ENCODE measurements around the gene RNF26.

RNF26 gene

DNA sequence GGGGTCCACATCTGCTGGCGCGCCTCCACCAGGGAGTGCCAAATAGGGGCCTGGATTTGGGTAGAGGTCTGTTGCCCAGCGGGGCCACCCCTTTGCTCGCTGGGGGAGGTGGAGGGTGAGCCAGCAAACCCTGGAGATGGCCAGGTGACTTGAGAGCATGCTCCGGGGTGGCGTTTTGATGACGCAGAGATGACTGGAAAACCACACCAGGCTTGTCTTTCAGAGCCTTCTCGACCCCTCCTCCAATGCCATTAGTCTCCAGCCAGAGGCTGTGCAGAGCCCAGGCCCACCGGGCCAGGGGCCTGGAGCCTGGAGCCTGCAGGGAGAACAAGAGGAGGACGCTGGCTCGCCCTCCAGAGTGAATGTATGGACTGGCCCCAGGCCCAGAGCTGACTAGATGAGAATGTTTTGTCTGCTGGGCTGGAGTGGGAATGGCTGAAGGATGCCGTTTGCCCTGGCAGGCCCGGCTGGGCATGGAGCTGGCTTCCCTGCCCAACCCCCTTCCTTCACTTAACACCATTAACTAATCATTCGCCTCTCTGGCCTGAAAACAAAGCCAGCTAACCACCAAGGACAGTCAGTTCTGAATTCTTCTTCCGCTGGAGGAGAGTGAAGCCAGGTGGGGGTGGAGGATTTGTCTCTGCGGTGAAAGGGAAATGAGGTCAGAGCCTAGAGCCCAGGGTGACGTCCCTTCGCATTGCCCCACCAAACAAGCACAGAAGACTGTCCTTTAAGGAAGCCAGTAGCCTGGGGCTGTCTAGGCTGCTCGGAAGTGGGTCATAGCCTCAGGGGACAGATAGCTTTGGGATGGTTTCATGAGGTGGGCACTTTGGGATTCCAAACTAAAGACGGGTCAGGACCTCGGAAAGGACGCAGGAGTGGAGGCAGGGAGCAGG is 15.8 kb upstream of the RNF26 start:
- Histone ChIP-seq H3K4me1 (ENCODE audit: insufficient read depth, low read length) (peaks cover 36% of the 10 kb centered on the region), H3K9me3 (ENCODE audit: low read length) (no peaks in the 10 kb centered on the region), H3K27me3 (ENCODE audit: insufficient read depth, low read length) (peaks cover 26% of the 10 kb centered on the region), H2AFZ (ENCODE audit: low read depth, low read length) (no peak overlapping the region), H3K36me3 (ENCODE audit: insufficient read depth, low read length) (no peaks in the 10 kb centered on the region), H3K4me3 (ENCODE audit: low read length) (no peak overlapping the region)

DNA sequence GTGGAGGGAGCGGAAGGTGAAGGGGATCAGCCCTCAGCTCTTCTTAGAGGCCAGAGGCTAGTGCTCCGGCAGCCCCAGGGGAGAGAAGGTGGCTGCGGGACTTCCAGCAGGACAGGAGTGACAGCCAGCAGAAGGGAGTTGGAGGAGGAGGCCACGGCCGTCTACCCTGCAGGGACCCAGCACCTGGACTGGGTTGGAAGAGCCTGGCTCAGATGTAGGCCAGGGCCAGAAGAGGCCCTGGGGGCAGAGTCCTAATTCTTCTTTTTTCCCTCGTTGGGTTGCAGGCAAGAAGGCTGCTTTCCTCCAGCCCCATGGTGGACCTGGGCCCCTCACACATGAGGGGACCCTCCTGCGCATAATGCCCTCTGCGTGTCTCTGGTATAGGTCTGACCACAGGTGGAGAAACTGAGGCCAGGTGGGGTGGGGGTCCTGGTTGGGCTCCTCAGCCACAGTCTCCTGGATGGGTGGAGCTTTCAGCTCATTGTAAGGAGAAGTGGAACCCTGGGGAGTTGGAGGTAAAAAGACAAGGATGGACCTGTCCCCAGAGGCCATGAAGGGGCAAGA is 15.1 kb upstream of the RNF26 start:
- peaks cover 36% of the 10 kb centered on the region for H3K4me1 ChIP-seq (ENCODE audit: insufficient read depth, low read length)
- H2AFZ ChIP-seq (ENCODE audit: low read depth, low read length): no peak overlapping the region
- H3K9me3 ChIP-seq (ENCODE audit: low read length): no peaks in the 10 kb centered on the region
- H3K27me3 ChIP-seq (ENCODE audit: insufficient read depth, low read length): peaks cover 26% of the 10 kb centered on the region
- H3K4me3 ChIP-seq (ENCODE audit: low read length): no peak overlapping the region
- H3K36me3 ChIP-seq (ENCODE audit: insufficient read depth, low read length): no peaks in the 10 kb centered on the region

DNA sequence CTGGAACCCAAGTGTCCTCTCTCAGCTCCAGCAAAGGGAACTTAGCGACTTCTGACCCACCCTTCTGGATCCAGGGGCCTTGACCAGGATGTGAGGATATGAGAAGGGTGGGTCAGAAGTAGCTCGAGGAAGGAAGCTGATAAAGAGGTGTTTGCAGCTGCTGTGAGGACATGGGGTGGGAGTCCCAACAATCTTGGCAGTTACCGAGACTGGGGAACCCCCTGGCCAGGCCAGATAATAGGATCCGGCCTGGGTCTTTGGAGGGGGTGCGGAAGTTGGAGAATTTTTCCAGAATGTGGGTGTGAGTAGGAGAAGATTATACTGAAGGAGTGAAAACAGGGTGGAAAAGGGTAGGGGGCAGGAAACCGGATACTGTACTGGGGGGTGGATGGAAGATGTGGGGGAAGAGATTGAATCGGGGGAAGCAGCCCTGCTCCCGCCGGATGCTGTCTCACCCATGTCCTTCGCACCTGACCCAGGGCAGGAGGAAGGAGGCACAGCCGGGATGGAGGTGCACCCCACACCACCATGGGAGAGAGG is 14.6 kb upstream of the RNF26 start:
- peaks cover 24% of the 10 kb centered on the region for H3K27me3 ChIP-seq (ENCODE audit: insufficient read depth, low read length)
- H3K9me3 ChIP-seq (ENCODE audit: low read length): no peaks in the 10 kb centered on the region
- H2AFZ ChIP-seq (ENCODE audit: low read depth, low read length): no peak overlapping the region
- H3K4me1 ChIP-seq (ENCODE audit: insufficient read depth, low read length): peaks cover 36% of the 10 kb centered on the region
- no peaks in the 10 kb centered on the region for H3K36me3 ChIP-seq (ENCODE audit: insufficient read depth, low read length)
- H3K4me3 ChIP-seq (ENCODE audit: low read length): no peak overlapping the region

DNA sequence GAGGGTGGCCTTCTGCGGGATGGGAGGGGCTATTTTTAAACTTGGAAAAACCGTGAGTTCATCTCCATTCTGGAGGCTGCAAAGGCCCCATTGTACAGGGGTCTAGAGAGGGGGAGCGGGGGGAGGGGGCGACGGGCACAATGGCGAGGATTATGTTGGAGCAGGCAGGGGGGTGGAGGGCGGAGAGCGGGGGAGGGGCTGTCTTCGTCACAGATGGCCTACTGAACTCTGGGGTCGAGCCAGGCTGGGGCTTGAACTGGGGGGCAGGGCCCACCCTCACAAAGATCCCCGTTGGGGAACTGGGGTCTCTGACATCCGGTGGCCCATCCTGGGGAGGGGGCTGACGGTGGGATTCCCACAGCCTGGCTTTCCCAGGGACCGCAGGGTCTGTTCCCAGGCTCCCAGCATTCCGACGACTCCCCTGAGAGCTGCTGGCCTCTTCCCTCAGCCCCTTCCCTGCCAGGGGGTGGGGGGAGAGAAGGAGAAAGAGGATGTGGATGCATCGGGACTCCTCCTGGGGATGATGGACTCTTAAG is 14.0 kb upstream of the RNF26 start:
- Histone ChIP-seq H3K4me3 (ENCODE audit: low read length) (no peak overlapping the region), H3K4me1 (ENCODE audit: insufficient read depth, low read length) (peaks cover 34% of the 10 kb centered on the region)

DNA sequence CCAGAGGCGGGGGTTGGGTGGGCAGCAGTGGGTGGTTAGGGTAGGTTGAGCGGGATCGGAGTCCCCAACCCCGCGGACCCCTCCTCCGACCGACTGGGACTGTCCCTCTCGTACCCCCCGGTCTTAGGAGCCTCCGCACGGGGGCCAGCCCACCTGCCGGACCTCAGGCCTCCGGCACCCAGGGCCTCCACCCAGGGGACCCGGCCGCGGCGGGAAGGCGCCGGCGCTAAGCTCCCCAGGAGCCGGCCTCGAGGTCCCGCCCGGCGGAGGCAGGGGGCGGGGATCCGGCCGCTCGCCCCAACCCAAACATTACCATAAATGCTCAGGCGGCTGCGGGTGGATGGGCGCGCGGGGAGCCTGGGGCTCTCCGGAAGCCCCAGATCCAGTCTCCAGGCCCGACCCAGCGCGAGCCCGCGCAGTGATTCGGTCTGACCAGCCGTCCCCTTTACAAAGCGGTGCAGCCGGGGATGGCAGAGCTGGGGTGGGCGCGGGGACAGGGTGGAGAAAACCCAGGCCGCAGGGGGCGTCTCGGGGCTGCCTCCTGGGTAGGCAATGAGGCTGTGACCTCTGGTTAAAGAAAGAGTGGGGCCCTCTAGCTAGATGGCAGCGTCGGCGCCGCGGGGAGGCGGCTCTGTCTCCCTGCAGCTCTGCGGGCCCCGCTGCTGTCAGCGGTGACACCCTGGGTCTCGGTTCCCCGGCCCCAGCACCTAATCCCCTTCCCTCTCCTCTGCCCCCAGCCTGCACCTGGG is 13.4 kb upstream of the RNF26 start:
- Histone ChIP-seq H2AFZ (ENCODE audit: low read depth, low read length) (no peak overlapping the region), H3K4me1 (ENCODE audit: insufficient read depth, low read length) (peaks cover 28% of the 10 kb centered on the region), H3K9me3 (ENCODE audit: low read length) (no peaks in the 10 kb centered on the region), H3K4me3 (ENCODE audit: low read length) (no peak overlapping the region), H3K36me3 (ENCODE audit: insufficient read depth, low read length) (no peaks in the 10 kb centered on the region), H3K27me3 (ENCODE audit: insufficient read depth, low read length) (peaks cover 13% of the 10 kb centered on the region)

More for the DNA sequence above, 14.0 kb upstream of the RNF26 start:
- Histone ChIP-seq H2AFZ (ENCODE audit: low read depth, low read length) (no peak overlapping the region), H3K9me3 (ENCODE audit: low read length) (no peaks in the 10 kb centered on the region), H3K27me3 (ENCODE audit: insufficient read depth, low read length) (peaks cover 20% of the 10 kb centered on the region), H3K36me3 (ENCODE audit: insufficient read depth, low read length) (no peaks in the 10 kb centered on the region)

DNA sequence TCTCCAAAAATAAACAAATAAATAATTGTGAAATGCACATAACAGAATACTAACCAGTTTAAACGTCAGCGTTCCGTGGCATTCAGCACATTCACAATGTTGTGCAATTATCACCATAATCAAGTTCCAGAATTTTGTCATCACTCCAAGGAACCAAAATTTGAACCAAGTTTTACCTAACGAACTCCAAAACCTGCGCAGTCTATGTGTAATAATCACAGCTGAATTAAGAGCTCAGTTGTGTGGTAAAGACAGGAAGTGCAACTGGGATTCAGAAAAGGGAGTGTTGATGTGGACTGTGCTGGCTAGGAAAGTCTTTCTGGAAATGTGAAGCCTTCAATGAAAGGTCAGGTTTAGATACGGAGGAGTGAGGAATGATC is 12.0 kb upstream of the RNF26 start:
- H3K4me3 ChIP-seq (ENCODE audit: low read length): no peak overlapping the region

DNA sequence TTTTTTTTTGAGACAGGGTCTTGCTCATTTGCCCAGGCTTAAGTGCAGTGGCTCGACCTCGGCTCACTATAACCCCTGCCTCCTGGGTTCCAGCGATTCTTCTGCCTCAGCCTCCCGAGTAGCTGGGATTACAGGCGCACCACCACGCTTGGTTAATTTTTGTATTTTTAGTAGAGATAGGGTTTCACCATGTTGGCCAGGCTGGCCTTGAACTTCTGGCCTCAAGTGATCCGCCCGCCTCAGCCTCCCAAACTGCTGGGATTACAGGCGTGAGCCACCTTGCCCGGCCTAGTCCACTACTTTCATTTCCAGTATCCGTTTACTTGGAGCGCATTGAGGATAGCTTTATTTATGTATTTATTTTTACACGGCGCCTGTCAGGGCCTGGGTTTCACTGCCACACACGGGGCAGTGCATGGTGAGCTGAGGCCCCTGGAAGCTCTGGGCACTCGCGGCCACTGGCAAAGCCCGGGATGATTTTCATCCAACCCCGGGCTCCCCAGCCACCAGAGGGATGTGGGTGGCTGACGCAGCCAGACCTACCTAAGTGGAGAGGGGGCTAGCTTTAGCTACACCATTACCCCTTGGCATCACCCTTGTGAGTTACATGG is 11.3 kb upstream of the RNF26 start:
- H3K9me3 ChIP-seq (ENCODE audit: low read length): no peaks in the 10 kb centered on the region
- no peak overlapping the region for H2AFZ ChIP-seq (ENCODE audit: low read depth, low read length)
- H3K36me3 ChIP-seq (ENCODE audit: insufficient read depth, low read length): no peaks in the 10 kb centered on the region
- H3K4me1 ChIP-seq (ENCODE audit: insufficient read depth, low read length): peaks cover 16% of the 10 kb centered on the region
- H3K4me3 ChIP-seq (ENCODE audit: low read length): no peak overlapping the region
- H3K27me3 ChIP-seq (ENCODE audit: insufficient read depth, low read length): peaks cover 3% of the 10 kb centered on the region

More for the DNA sequence above, 12.0 kb upstream of the RNF26 start:
- no peaks in the 10 kb centered on the region for H3K9me3 ChIP-seq (ENCODE audit: low read length)
- H3K4me1 ChIP-seq (ENCODE audit: insufficient read depth, low read length): peaks cover 21% of the 10 kb centered on the region
- H2AFZ ChIP-seq (ENCODE audit: low read depth, low read length): no peak overlapping the region
- H3K27me3 ChIP-seq (ENCODE audit: insufficient read depth, low read length): peaks cover 9% of the 10 kb centered on the region
- H3K36me3 ChIP-seq (ENCODE audit: insufficient read depth, low read length): no peaks in the 10 kb centered on the region

DNA sequence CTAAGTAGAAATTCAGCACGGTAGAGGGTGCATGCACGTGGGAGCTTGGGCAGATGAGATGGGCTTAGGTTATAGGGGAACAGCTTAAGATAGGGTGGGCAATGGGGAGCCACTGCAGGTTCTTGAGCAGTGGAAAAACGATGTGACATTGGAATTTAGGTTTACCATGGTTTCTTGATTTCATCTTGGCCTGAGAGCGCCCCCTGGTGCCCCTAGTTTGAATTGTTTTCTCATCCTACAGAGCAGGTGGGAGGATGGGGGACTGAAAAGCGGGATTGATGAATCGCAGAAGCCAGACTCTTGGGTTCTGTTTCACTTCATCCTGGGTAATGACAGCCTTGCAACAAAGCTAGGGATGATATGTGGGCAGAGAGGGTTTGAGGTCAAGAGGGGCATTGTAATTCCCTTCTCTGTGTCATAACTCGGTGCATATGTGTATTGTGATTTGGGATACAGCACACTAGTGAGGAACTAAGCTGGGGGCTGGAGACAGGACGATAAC is 10.7 kb upstream of the RNF26 start:
- H3K4me1 ChIP-seq (ENCODE audit: insufficient read depth, low read length): peaks cover 12% of the 10 kb centered on the region
- no peak overlapping the region for H3K4me3 ChIP-seq (ENCODE audit: low read length)
- no peaks in the 10 kb centered on the region for H3K9me3 ChIP-seq (ENCODE audit: low read length)
- no peaks in the 10 kb centered on the region for H3K36me3 ChIP-seq (ENCODE audit: insufficient read depth, low read length)
- H3K27me3 ChIP-seq (ENCODE audit: insufficient read depth, low read length): no peaks in the 10 kb centered on the region
- H2AFZ ChIP-seq (ENCODE audit: low read depth, low read length): no peak overlapping the region

DNA sequence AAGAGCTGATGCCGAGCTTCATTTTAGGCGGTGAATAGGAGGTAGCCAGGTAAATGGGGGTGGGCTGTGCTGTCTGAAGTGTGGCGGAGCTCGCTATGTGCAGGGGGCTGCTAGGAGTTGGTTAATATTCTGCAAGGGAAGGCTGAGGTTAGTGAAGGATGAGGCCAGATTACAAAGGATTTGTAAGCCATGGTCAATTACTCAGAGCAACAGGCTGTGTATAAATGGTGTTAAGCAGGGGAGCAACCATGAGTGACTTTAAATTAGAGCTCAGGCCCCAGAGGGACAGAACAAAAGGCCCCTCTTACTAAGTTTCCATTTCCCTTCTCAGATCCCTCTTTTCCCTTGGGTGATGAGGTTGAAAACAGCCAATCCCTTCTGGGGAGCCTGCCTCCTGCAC is 10.1 kb upstream of the RNF26 start:
- Histone ChIP-seq H3K27me3 (ENCODE audit: insufficient read depth, low read length) (no peaks in the 10 kb centered on the region), H3K4me3 (ENCODE audit: low read length) (no peak overlapping the region), H3K9me3 (ENCODE audit: low read length) (no peaks in the 10 kb centered on the region), H3K4me1 (ENCODE audit: insufficient read depth, low read length) (peaks cover 12% of the 10 kb centered on the region), H2AFZ (ENCODE audit: low read depth, low read length) (no peak overlapping the region), H3K36me3 (ENCODE audit: insufficient read depth, low read length) (no peaks in the 10 kb centered on the region)

DNA sequence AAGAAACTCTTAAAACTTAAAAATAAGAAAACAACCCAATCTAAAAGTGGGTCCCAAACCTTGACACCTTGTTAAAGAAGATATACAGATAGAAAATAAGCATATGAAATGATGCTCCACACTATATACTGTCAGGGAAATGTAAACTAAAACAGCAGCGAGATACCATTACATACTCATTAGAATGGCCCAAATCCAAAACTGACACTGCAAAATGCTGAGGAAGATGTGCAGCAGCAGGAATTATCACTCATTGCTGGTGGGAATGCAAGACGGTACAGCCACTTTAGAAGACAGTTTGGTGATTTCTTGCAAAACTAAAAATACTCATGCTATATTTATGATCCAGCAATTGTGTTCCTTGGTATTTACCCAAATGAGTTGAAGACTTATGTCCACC is 5.0 kb upstream of the RNF26 start:
- no peak overlapping the region for H3K4me3 ChIP-seq (ENCODE audit: low read length)
- no peaks in the 10 kb centered on the region for H3K36me3 ChIP-seq (ENCODE audit: insufficient read depth, low read length)
- no peak overlapping the region for H2AFZ ChIP-seq (ENCODE audit: low read depth, low read length)
- H3K27me3 ChIP-seq (ENCODE audit: insufficient read depth, low read length): peaks cover 3% of the 10 kb centered on the region
- H3K4me1 ChIP-seq (ENCODE audit: insufficient read depth, low read length): no peaks in the 10 kb centered on the region
- H3K9me3 ChIP-seq (ENCODE audit: low read length): no peaks in the 10 kb centered on the region

DNA sequence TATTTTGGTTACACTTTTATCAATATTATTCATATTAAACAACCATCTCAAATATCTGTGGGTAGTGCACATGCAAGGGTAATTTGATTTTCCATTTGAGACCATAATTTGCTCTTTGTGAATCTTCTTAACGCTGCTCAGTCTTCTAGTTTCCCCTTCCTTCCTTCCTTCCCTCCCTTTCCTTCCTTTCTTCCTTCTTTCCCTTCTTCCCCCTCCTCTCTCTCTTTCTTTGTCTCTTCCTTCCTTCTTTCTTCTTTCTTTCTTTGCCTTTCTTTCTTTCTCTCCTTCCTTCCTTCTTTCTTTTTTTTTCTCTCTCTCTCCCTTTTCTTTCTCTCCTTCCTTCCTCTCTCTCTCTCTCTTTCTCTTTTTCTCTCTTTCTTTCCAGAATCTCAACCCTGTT is 4.1 kb upstream of the RNF26 start:
- H3K4me1 ChIP-seq (ENCODE audit: insufficient read depth, low read length): peaks cover 5% of the 10 kb centered on the region
- H3K4me3 ChIP-seq (ENCODE audit: low read length): no peak overlapping the region
- no peaks in the 10 kb centered on the region for H3K36me3 ChIP-seq (ENCODE audit: insufficient read depth, low read length)
- H2AFZ ChIP-seq (ENCODE audit: low read depth, low read length): no peak overlapping the region
- H3K9me3 ChIP-seq (ENCODE audit: low read length): no peaks in the 10 kb centered on the region
- peaks cover 3% of the 10 kb centered on the region for H3K27me3 ChIP-seq (ENCODE audit: insufficient read depth, low read length)

DNA sequence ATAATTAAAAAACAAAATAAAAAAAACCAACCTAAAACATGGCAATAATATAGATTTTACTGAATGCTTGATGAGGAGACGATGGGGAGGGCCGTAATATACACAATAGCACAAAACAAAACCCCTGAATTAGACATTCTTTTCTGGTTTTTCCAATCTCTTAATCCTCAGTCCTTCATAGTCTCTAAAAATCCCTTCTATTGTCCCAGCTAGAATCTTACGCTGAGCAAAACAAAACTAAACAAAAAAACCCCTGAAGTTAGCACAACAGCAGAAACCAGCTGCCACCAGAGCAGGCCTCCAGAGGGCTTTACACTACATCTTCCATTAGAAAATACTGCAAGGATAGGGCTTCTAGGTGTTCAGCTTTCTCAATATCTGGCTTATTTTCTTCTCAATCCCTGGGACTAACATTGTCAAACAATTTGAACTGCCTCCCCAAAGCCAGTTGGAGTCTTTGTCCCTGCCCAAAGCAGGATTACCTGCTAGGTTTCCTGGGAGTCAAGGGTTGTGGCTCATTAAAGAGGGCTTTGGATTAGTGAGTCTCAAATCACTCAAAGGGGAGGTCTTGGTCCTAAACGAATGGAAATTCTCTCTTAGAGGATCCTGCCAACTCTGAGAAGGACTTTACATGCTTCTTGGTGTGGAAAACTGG is 2.1 kb upstream of the RNF26 start:
- Histone ChIP-seq H3K36me3 (ENCODE audit: insufficient read depth, low read length) (peaks cover 8% of the 10 kb centered on the region), H3K27me3 (ENCODE audit: insufficient read depth, low read length) (peaks cover 3% of the 10 kb centered on the region), H3K4me1 (ENCODE audit: insufficient read depth, low read length) (peaks cover 23% of the 10 kb centered on the region), H3K4me3 (ENCODE audit: low read length) (no peak overlapping the region), H3K9me3 (ENCODE audit: low read length) (no peaks in the 10 kb centered on the region), H2AFZ (ENCODE audit: low read depth, low read length) (peak overlapping the region; percentile 5)

All from neuron (in vitro differentiated cells).